Inflammatory macrophage (primary cell): ENCODE measurements around the gene PRAMEF17.
"Not testable (repeated sequence)": the region's sequence is repeated elsewhere in the genome, so short reads cannot be mapped to it uniquely, and the experiment has no call there.

ENCODE experiments used
- DNase-seq, 2 donors: peaks; one replicate each; pipeline ENCODE4 v3.0.0-alpha.2; 2020 to 2022
- total RNA-seq, 18 experiments: gene quantifications; one replicate each; lab custom pipeline; 2026; ENCODE audit warnings: mixed read lengths in 6 of 18, inconsistent platforms in 2 of 18; lab: John Stamatoyannopoulos, UW

The PRAMEF17 gene
- 0 to 0.07 (median 0) reads per million in 18 experiments for total RNA-seq

GRCh38 chr1:13389332-13389731 is at the start of gene PRAMEF17:
PRAMEF17 (plus strand) TSS chr1:13389632; CDS start chr1:13389658, 26 bp downstream.
- not testable (repeated sequence) for DNase-seq

- DNase-seq: not testable (repeated sequence)
Measured at GRCh38 chr1:13342496-13342895, 46.9 kb upstream of the PRAMEF17 start.

GRCh38 chr1:13347034-13347433 is 42.4 kb upstream of the PRAMEF17 start, which contains the start of gene PRAMEF14:
PRAMEF14 (minus strand) TSS chr1:13347134; CDS start chr1:13345314, 1,820 bp downstream.
- not testable (repeated sequence) for DNase-seq

GRCh38 chr1:13353476-13353875 is 36.0 kb upstream of the PRAMEF17 start:
- not testable (repeated sequence) for DNase-seq

- DNase-seq: not testable (repeated sequence)
Measured at GRCh38 chr1:13354475-13354874, 35.0 kb upstream of the PRAMEF17 start.

GRCh38 chr1:13356774-13357173 is 32.7 kb upstream of the PRAMEF17 start:
- peak; percentile 47 to 53 for DNase-seq

- DNase-seq: not testable (repeated sequence)
Measured at GRCh38 chr1:13362364-13362763, 27.1 kb upstream of the PRAMEF17 start.

GRCh38 chr1:13364928-13365327 is 24.5 kb upstream of the PRAMEF17 start:
- not testable (repeated sequence) for DNase-seq

- DNase-seq: not testable (repeated sequence)
Measured at GRCh38 chr1:13366536-13366935, 22.9 kb upstream of the PRAMEF17 start.

- DNase-seq: peak; percentile 13 to 35
Measured at GRCh38 chr1:13368544-13368943, 20.9 kb upstream of the PRAMEF17 start.

GRCh38 chr1:13378983-13379382 is 10.4 kb upstream of the PRAMEF17 start:
- DNase-seq: not testable (repeated sequence)

- not testable (repeated sequence) for DNase-seq
Measured at GRCh38 chr1:13380380-13380779, 9.1 kb upstream of the PRAMEF17 start.

- not testable (repeated sequence) for DNase-seq
Measured at GRCh38 chr1:13393004-13393403, 3.6 kb downstream of the PRAMEF17 start.

- DNase-seq: not testable (repeated sequence)
Measured at GRCh38 chr1:13394761-13395160, 5.3 kb downstream of the PRAMEF17 start.

GRCh38 chr1:13395311-13395710 is 5.9 kb downstream of the PRAMEF17 start:
- DNase-seq: not testable (repeated sequence)

- no peak for DNase-seq
Measured at GRCh38 chr1:13407811-13408210, 18.4 kb downstream of the PRAMEF17 start.

- DNase-seq: not testable (repeated sequence)
Measured at GRCh38 chr1:13410150-13410549, 20.7 kb downstream of the PRAMEF17 start, which contains the start of gene PRAMEF20. PRAMEF20 (plus strand) TSS chr1:13410450; CDS start chr1:13416355, 5,905 bp downstream.

GRCh38 chr1:13430495-13430894 is 41.1 kb downstream of the PRAMEF17 start:
- DNase-seq: no peak

- DNase-seq: no peak
Measured at GRCh38 chr1:13432251-13432650, 42.8 kb downstream of the PRAMEF17 start.

- not testable (repeated sequence) for DNase-seq
Measured at GRCh38 chr1:13433694-13434358, 44.4 kb downstream of the PRAMEF17 start.

GRCh38 chr1:13435458-13435857 is 46.0 kb downstream of the PRAMEF17 start:
- no peak for DNase-seq

- not testable (repeated sequence) for DNase-seq
Measured at GRCh38 chr1:13439104-13439783, 49.8 kb downstream of the PRAMEF17 start.
